GM21367 (cell line): ENCODE results near the gene IFI30.
A peak's percentile ranks its signal among the peaks of the same experiment; 100 is the strongest.

Source experiments
- ATAC-seq: cut with Tn5 transposase; IDR thresholded peaks from one replicate; pipeline ENCODE4 v1.9.1; 2021; ENCODE audit not compliant: unreplicated experiment

IFI30 gene

DNA sequence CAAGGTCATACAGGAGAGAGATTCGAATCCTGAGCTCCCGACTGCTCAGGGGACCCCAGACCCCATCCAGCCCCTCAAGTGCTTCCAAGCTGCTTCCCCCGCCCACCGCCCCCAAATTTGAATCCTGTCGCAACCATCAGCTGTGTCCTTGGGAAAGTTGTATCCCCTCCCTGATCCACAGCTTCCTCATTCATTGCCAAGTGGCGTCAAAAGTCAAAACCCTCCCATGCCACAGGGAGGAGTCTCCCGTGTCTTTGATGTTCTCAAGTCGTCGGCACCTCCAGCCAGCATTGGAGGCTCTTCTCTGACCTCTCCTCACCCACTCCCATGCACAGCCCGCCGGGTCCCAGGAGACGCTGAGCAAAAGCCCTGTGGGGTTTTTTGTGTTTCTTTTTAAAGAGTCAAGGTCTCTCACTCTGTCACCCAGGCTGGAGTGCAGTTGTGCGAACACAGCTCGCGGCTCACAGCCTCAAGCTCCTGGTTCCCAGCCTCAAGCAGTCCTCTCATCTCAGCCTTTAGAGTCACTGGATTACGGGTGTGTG lies 2.8 kb upstream of the IFI30 start:
- no peak for ATAC-seq

DNA sequence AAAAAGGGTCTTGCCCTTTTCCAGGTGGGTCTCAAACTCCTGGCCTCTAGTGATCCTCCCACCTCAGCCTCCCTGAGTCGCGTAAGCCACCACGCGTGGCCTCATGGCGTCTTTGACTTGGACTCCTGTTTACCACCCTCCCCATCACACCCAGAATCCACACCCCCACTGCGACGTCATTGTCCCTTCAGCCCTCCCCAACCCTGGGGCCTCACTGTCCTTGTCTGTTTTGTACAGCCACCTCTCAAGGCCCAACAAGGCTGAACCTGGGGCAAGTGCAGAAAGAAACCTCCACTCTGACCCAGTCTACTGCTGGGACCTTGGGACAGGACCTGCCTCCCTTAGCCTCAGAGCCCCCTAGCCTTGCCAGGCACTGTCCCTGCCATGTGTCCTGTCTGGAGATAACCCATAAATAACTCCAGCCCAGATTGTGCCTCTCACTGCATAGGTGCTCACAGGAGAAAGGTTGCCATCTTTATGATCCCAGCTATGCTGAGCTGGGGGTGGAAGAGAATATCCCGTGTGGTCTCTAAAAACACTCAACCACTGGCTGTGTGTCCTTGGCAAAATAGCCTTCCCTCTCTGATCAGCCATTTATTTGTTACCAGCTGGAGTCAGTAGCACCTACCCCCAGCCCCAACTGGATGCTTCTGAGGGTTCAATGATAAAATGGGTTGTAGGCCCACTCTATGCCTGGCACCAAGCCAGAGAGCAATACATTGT lies 1.8 kb upstream of the IFI30 start:
- no peak for ATAC-seq

DNA sequence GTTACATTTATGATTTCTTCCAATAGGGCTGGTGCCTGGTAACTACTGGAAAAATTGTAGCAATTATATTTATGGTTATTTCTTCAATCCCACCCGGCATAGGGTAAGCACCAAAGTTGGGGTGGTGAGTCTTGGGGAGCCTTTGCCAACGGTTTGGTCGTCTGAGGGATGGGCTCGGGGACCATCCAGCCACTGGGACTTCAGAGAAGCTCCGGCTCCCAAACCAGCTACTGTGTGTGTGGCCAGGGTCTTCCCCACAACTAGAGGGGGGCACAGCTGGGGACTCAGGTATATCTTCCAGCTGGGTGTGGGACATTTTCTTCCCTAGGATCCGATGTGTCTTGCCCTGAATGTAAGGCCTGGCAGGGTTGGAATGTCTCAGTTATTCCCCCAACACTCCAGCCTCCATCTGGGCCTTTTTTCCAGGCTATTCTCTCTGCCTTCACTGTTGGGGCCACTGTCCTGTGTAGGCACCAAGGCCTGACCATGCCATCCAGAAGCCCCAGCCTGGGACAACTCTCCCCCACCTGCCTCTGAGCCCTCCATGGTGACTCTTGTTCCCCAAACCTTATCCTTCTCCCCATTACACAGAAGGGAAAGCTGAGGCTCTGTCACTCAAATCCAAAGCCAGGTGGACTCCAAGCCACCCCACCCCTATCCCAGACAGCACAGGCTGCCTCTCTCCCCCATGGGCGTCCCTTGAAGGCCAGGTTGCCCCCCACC lies 1.1 kb upstream of the IFI30 start:
- ATAC-seq, result no peak

DNA sequence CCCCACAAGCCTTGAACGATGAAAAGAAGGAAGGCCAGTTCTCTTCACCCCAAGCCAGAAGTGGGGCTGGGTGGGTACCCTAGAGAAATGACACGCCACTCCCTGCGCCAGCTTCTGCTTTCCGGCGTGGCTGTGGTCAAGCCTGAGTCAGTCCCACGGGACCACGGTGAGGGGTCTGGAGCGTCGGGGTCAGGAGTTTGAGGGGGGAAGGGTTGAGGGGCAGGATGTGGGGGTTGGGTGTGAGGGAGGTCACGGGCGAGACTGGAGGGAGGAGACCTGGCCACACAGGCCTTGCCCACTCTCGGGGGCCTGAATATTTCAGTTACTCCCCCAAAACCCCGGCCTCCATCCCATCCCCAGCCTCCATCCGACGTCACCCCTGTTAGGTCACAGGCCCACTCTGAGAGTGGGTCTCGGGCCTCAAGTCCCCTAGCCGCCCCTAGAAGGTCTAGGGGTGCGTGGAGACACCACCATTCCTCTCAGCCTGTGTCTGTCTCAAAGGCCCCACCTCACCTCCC lies 500 bp upstream of the IFI30 start:
- ATAC-seq, result no peak

DNA sequence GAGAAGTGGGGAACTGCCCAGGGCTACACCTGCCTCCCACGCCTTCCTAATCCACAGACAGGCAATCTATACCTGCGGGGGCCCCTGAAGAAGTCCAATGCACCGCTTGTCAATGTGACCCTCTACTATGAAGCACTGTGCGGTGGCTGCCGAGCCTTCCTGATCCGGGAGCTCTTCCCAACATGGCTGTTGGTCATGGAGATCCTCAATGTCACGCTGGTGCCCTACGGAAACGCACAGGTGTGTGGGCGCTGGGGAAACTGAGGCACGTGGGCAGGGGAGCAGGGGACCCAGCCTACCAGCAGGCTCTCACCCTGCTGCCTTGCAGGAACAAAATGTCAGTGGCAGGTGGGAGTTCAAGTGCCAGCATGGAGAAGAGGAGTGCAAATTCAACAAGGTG lies 1.4 kb downstream of the IFI30 start:
- ATAC-seq, result no peak

DNA sequence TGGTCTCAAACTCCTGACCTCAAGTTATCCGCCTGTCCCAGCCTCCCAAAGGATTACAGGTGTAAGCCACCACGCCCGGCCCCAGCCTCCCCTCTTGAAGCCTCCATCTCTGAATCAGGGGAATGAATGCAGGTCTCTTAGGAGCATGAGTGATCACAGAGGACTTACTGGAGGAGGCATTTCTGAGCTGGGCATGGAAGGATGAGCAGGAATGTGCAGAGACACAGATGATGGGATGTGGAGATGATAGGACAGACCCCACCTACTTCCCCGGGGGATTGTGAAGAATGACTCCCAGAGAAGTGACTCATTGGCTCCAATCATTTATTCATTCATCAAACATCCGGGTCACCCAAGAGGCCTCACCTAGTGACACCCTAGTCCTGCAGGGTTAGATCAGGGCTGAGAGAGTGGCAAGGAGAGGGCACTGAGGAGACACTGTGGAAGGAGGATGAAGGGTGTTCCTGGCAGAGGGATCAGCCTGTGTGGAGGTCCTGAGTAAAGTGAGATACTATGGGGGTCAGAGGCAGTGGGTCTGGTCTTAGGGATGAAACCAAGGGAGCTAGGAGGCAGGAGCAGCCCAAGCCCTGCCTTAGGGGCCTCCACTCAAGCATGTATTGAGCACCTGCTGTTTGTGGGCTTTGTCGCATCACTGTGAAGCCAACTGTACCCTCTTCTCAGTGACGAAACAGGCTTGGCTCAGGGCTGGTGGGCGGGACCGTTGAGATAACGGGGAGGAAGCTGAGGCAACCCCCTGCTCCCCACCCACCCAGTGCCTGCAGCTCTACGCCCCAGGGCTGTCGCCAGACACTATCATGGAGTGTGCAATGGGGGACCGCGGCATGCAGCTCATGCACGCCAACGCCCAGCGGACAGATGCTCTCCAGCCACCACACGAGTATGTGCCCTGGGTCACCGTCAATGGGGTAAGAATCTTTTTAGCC lies 3.0 kb downstream of the IFI30 start:
- ATAC-seq, result no peak

DNA sequence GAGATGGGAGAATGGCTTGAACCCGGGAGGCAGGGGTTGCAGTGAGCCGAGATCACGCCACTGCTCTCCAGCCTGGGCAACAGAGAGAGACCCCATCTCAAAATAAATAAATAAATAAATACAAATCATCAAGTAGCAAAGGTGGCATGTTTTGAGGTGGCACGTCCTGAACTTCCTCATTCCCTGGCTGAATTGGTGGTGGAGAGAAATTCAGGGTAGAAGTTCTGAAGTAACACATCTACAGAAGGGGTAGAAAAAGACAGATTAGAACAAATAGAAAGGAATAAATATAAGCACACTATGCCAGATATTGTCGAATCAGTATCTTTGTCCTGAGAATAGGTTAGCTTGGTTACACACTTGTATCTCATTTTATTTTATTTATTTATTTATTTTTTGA lies 6.3 kb downstream of the IFI30 start:
- ATAC-seq, result no peak

DNA sequence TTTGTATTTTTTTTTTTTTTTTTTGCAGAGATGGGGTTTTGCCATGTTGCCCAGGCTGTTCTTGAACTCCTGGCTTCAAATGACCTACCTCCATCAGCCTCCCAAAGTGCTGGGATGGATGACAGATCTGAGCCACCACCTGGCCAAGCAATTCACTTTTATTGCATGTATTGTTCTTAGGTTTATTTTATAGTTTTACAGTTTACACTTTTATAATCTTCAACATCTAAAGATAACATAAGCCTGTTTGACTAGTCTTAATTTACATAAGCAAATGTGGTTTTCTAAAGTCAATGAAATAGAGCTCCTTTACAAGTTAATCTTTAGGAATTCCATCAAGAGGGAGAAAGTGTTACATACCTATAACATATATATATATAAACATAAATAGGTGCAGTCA lies 9.9 kb downstream of the IFI30 start:
- no peak for ATAC-seq

DNA sequence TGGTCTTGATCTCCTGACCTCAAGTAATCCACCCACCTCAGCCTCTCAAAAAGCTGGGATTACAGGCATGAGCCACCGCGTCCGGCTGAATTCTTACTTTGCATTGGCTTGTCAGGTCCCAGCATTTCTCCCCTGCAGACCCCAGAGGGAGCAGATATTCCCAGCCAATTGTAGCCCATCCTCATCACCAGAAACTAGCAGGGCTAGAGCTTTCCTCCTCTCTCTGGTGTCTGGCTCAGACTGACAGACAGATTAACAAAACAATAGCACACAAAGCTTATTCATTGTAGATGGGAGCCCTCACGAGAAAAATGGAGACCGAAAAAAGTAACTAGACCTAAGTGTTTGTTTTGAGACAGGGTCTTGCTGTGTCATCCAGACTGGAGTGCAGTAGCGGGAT lies 11.9 kb downstream of the IFI30 start:
- no peak for ATAC-seq

DNA sequence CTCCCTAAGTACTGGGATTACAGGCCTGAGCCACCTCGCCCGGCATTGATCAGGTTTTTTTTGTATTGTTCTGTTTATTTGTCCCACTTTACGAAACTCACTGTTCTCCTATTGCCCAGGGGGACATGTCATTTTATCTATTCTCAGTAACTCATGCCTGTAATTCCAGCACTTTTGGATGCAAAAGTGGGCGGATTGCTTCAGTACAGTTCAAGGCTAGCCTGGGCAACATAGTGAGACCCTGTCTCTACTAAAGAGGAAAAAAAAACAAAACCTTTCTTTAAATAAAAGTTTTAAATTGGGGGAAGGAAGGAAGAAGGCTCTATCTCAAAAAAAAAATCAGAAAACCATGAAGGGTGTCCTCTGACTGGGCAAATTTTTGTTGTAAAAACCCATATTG lies 16.7 kb downstream of the IFI30 start:
- ATAC-seq, result no peak

DNA sequence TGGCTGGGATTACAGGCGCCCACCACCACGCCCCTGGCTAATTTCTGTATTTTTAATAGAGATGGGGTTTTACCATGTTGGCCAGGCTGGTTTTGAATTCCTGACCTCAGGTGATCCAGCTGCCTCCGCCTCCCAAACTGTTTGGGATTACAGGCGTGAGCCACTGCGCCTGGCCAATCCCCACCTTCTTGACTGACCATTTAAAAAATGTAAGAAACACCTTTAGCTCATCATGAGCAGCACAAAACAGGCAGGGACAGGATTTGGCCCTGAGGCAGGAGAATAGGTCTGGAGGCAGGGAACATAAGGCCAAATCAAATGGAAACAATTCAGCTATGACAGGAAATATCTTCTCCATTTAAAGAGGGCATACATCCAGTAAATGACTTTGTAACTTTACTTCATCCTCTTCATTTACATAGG lies 18.0 kb downstream of the IFI30 start:
- ATAC-seq, result no peak

DNA sequence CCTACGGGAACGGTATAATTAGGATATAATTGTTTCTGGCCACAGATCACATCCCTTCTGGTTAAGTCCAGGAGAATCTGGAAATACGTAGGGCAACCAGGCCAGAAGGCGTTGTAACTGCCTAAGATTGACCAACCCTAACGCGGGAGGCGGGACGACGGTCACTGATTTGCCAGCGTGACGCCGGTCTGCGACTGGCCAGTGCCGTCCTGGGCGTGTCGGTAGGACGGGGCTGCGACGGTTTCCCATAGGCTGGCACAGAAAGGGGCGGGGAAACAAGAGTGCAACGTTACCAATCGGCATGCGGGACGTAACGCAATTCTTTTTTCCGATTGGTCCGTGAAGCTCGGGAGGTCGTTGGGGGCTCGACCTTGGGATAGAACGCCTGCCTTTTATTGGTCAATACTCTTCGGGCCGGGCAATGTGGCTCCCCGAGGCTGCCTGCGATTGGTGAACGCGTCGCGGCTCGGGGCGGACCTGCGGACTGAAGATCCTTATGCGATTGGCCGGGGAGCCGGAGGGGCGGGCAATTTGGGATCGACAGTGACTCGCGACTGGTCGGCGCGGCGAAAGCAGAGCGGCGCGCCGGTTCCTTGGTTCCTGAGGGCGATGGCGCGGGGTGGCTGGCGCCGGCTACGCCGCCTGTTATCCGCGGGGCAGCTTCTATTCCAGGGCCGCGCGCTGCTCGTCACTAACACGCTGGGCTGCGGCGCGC lies 19.2 kb downstream of the IFI30 start, which contains the start of gene MPV17L2:
Gene MPV17L2 (plus strand): TSS at position 546 of the 715 bp plus-strand sequence. CDS start 64 bp downstream, at position 610.
- peak; percentile 66 for ATAC-seq

DNA sequence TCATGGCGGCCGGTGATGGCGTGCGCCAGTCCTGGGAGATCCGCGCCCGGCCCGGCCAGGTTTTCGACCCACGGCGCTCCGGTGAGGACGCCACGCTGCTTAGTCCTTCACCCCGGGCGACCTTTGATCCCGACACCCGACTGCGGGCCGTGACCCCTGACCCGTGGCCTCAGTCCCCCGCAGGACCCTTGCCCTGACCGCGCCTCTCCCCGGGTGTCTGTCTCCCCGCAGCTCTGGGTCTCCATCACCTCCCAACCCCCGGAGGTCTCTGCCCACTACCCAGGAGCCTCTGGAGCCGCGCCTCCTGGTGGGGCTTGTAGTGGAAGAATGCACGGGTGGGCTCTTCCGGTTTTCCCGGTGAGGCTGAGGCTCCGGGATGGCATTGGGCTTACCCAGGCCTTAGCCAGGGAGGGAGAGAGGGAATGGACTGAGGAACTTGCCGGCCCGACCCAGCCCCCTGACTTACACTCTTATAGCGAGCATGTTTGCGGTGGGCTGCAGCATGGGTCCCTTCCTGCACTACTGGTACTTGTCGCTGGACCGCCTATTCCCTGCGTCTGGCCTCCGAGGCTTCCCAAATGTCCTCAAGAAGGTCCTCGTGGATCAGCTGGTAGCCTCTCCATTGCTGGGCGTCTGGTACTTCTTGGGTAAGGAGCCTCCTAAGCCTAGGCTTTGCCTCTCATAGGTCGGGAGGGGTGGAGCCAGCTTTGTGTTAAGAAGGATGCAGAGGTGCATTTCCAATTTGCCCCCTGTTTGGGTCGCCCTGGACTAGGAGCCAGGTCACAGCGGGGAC lies 20.0 kb downstream of the IFI30 start:
- peak; percentile 10 for ATAC-seq

DNA sequence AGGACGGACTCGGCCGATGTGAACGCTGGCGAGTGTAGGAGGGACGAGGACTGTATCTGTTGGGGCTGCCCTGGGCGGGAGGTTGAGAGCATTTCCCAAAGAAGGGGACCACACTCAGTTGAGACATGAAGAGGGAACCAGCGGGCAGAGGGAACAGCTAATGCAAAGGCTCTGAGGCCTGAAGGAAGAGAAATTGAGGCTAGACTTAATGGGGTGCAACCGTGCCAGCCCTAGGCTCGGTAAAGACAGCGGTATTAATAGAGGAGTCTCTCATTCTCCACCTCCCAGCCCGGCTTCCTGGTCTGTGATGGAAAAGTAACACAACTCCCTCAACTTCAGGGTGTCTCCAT lies 20.5 kb downstream of the IFI30 start:
- no peak for ATAC-seq

DNA sequence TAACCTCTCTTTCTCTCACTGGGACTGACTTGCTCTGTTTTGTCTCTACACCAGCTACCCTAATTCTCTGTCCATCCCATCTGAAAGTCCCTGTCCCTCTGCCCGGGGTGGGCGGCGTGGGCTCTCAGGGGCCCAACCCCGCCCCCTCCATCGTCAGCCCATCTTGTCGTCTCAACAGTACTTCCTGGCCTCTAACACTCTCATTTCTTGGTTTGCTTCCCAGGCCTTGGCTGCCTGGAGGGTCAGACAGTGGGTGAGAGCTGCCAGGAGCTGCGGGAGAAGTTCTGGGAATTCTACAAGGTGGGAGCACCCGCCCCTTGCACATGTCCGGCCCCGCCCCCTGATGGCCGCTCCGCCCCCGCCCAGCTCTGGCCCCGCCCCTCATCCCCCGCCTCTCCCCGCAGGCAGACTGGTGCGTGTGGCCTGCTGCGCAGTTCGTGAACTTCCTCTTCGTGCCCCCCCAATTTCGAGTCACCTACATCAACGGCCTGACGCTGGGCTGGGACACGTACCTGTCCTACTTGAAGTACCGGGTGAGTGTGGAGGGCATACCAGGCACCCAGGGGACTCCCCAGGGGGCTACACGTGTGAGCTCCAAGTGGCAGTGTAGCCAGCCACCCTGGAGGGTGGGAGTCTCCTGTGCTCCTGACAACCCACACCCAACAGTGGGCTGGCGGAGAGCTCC lies 21.1 kb downstream of the IFI30 start:
- ATAC-seq, result no peak

DNA sequence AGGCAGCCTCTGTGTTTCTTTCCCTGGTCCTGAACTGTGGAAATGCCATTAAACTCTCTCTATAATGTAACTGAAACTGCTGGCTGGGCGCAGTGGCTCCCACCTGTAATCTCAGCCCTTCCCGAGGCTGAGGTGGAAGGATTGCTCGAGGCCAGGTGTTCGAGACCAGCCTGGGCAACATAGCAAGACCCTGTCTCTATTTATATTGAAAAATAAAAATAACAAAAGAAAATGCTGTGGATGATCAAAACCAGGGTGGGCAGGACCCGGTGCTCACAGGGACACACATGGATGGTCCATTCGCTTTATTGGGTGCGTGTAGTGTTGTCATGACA lies 22.9 kb downstream of the IFI30 start:
- ATAC-seq, result no peak

DNA sequence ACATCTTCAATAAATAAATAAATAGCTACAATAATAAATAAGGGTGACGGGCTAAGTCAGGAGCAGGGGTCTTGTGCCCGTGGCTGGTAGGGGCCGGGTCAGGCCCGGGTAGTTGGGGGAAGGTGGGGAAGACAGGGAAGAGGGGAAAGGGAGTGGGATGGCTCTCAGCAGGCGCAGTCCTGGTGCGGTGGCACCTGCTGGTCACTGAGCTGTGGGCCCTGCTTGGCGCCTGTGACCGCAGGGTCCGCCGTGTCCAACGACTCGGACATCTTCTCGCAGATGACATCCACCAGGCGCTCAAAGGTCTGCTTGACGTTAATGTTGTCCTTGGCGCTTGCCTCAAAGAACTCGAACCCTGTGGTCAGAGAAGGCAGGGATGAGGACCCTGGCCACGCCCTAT lies 23.7 kb downstream of the IFI30 start:
- no peak for ATAC-seq

DNA sequence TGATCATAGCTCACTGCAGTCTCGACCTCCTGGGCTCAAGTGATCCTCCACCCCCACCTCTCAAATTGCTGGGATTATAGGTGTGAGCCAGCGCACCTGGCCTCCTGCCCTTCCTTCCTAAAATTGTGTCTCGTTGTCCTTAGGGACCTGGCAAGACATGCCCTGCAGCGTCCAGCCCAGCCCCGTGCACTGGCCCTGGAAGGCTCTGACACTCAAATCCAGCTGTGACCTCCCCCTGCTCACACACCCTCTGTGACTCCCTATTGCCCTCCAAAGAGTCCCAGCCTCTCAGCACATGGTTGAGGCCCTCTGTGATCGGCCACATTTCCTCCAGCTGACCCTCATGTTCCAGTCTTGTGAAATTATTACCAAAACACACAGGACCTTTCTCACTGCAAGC lies 24.3 kb downstream of the IFI30 start:
- ATAC-seq, result no peak

DNA sequence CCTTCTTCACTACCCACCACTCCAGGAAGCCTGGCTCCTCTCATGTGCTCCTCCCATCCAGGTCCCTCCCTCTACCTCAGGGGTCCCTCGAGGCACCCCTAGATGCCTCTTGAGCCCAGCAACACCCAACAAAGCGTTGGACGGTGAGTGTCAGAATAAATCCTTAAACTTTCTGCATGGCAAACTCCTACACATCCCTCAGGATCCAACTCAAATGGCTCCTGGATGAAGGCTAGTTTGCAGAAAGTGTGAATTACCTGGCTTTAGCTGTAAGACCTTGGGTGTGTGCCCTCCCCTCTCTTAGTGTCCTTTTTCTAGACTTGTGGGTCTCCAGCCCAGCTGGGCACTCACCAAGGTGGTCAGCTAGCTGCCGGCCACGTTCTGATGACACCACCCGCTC lies 24.8 kb downstream of the IFI30 start:
- ATAC-seq, result no peak
